KG1 (cell line): ENCODE measurements around the gene DDOST.
"Not testable (repeated sequence)": the region's sequence is repeated elsewhere in the genome, so short reads cannot be mapped to it uniquely, and the experiment has no call there.

Experiments used
- DNase-seq: peaks from one replicate; lab custom pipeline; 2025; lab: John Stamatoyannopoulos, UW

The DDOST gene

DNA sequence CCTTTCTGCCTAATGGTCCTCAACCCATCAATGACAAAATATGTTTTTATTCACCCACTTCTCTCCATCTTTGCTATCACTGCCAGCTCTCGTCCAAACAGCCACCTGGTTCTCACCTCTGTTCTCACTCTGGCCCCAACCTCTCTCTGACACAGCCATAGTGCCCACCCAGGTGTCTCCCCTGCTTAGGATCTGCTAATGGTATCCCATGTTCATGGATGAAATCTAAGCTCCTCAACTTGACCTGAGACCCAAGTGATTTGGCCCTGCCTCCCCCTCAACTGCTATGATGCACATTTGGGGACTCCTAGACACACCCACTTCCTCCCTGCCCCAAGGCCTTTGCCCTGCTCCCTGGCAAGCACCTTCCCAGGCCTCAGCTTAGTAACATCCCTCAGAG, 30.7 kb upstream of the DDOST start:
- no peak for DNase-seq

DNA sequence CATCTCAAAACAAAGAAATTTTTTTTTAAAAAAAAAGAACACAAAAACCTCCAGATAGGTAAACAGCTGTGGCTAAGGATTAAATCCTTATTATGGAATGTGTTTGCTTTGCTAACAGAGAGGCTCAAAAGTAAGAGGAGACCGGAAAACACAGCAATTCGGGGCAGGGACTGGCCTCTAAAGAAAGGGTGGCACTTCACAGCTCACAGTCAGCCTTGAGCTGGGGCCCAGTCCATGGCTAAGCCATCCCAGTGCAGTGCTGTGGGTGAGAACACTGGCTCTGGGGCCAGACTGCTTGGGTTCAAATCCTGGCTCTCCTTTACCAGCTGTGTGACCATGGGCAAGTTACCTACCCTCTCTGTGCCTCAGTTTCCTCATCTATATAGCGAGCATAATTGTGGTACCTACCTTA, 28.5 kb upstream of the DDOST start:
- no peak for DNase-seq

DNA sequence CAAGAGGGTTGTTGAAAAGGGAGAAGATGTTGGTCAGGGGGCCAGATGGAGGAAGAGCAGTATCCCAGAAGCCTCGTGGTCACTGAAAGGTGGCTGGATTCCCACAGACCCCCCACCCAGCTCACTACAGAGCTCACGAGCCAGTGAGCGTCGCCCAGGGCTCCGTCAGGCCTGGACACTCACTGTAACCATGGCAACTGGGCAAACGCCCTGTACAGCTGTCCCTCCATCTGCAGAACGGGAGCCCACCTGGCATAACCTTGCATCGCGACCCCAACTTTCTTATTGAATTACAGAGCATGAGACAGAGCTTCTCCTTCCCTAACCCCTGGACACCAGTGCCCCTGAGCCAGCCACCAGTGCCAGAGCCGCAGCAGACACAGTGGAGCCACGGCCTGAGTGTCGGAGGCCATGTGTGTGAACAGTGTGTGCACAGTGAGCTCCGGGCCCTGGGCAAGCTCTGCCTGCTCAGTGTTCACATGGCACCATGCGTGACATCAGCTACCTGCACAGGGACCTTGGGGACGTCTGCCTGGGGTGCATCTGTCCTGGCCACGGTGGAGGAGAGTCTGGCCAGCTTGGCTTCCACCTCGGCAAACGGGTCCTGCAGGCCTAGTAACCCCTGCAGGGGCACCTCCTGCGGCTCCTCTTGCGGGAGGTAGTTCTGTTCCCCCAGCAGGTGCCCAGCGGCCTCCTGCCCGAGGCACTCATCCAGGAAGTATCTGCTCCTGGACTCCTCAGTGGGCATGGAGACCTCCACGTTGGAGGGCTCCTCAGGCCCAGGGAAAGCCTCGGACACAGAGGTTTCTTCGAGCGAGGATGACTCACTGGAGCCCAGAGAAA, 25.9 kb upstream of the DDOST start:
- no peak for DNase-seq

DNA sequence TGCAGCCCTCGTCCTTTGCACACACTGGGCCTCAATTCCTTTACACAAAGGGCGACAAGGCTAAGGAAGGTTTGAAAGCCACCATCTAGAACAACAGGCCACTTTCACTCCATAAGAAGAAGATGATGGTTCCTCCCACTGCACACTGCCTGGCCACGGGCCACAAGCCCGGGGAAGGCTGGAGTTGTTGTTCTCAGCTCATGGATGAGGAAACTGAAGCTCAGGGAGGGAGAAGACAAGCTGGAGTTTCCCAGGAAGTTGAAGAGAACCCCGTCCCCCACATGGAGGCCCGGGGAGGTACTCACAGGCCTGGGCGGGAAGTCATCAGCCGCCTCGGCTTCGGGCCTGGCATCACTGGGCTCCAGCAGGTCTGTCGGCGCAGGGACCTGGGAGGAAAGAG, 24.6 kb upstream of the DDOST start:
- no peak for DNase-seq

DNA sequence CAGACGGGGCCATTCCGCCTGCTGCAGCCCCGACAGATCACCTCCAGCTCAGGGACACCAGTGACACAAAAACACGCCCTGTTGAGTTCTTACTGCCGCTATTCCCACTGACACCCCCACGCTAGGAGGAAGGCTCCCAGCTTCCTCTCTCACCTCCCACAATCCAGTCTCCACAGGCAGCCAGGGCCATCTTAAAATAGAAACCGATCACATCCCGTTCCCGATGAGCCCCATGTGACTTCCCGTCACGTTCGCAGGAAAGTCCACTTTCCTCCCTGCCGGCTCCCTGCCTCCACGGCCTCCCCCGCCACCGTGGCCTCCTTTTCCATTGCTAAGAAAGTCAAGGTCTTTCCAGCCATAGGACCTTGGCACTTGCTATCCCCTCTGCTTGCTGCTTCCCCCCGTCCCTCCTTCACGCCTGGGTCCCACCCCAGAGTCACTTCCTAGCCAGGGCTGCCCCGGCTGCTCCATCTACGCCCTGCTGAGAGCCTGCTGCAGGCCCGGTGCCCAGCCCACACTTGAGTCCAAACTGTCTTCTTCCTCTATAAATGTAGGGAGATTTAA, 24.0 kb upstream of the DDOST start:
- no peak for DNase-seq

DNA sequence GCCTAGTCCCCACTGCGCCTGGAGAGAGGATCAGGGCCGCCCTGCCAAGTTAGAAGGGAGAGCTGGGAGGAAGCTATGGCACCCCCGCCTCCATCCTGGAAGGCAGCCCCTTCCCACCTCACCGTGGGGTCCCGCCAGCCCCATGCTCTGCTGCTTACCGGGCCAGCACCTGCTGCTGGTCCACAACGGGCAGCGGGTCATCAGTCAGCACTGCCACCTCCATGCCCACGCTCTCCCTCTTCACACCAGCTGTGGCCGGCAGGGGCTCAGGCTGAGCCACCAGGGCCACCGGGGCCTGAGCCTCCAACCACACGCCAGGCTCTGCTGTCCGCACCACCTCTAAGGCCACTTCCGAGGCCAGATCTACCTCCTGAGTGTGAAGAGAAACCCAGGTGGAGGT, 23.5 kb upstream of the DDOST start:
- no peak for DNase-seq

DNA sequence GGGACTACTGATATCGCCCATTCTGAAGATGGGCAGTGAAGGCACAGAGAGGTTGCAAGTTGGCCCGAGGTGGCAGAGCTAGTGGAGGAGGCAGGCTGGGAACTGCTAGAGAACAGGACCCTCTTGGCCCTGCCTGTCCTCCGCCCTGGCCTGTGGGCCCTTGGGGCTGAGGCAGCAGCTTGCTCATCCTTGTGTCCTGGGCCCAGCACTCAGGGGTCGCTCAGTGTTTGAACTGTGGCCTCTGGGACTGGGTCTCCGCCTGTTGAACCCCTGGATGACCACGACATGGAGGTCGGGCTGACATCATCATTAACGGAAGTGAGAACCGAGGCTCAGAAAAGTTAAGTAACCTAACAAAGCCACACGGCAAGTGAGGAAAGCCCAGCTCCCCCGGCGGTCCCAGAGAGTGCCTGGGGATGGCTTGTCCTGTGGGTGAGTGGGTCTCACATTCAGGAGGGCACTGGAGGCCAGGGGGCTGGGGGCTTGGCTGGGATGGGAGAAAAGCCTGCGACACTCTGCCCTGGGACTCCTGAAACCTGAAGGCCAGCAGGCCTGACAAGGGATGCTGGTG, 23.0 kb upstream of the DDOST start:
- DNase-seq: no peak

DNA sequence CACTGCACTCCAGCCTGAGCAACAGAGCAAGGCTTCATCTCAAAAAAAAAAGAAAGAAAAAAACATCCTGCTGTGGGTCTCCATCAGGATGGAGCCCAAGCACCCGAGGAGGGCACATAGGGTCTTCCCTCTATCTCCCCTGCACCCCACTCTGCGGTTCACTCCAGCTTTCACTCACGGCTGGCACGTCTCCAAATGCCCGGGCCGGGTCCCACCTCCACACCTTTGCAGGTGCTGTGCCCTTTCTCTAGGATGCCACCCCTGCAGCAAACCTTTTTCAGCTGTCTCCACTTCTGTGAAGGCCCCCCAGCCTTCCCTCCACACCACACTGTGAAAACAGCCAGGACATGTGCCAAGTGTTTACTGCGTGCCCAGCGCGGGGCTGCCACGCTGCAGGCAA, 22.4 kb upstream of the DDOST start:
- no peak for DNase-seq

DNA sequence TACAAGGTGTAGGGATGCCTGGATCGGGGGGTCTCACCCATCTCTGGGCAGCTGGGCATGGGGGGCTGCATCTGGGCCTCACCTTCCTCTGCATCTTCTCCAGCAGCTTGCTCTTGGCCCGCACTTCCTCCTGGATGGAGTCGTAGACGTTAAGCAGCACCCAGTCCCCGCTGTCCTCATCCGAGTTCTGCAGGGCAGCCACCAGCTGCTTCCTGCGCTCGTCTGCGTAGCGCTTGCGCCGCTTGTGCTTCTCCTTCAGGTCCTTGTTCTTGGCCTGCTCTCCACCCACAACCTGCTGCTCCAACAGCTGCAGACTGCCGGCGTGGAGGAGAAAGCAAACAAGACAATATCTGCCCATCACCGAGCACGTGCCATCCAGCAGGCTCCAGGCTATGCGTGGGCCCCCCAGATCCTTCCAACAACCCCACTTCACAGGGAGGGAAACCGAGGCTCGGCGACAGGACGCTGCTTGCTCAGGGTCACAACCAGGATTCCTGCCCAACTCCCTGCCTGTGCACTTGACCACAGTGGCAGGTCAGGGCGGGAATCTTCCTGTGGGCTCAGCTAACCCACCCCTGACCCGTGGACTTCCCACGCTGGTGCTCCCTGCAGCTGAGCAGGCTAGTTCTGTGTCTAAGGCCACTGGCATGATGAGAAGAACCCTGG, 21.5 kb upstream of the DDOST start:
- no peak for DNase-seq

DNA sequence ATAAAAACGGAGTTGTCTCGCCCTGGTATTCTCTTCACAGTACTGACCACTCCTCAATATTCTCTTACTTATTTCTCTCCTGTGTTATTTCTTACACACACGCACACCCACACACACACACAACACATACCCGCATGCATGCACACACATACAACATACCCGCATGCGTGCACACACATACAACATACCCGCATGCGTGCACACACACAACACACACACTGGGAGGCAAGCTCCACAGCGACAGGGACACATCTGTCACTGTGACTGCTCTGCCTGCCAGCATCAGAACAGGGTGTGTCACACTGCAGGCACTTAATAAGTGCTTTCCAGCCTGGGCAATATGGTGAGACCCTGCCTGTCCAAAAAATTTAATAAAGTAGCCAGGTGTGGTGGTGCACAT, 20.8 kb upstream of the DDOST start:
- DNase-seq: no peak

DNA sequence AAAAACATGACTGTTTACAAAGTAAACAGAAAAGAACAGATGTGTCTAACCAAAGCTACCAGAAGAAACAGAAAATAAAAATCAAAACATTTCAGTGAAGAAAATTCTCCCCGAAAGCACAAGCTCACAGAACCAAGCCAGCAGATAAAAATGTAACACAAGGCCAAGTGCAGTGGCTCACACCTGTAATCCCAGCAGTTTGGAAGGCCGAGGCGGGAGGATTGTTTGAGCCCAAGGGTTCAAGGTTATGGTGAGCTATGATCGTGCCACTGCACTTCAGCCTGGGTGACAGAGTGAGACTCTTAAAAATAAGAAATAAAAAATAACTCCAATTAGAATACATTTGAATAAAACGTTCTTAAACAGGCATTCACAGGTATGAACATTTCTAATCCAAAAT, 19.1 kb upstream of the DDOST start:
- no peak for DNase-seq

DNA sequence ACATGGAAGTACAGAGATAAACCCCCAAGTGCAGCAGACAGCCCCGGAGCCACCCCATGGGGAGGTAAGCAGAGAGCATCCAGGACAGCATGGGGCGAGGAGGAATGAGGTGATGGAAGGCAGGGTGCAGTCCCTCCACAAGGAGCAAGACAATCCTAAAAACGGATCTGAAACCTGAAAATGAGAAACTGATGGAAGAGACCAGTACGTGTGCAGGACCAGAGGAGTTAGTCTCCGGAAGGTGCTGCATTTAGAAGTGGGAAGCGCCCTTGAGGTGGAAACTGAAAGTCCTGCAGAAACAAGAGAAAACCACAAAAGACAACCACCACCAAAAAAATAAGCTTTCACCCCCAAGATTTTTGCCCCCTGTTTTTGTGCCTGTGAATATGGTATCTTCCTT, 17.4 kb upstream of the DDOST start:
- no peak for DNase-seq

DNA sequence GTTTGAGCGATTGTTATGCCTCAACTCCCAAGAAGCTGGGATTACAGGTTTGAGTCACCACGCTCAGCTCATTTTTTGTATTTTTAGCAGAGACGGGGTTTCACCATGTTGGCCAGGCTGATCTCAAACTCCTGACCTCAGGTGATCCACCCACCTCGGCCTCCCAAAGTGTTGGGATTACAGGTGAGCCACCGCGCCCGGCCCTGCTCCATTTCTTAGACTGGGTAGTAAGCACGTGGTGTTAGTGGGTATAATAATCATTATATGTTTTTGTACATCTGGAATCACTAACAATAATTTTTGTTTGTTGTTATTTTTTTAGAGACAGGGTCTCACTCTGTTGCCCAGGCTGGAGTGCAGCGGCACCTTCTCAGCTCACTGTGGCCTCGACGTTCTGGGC, 12.5 kb upstream of the DDOST start:
- not testable (repeated sequence) for DNase-seq

DNA sequence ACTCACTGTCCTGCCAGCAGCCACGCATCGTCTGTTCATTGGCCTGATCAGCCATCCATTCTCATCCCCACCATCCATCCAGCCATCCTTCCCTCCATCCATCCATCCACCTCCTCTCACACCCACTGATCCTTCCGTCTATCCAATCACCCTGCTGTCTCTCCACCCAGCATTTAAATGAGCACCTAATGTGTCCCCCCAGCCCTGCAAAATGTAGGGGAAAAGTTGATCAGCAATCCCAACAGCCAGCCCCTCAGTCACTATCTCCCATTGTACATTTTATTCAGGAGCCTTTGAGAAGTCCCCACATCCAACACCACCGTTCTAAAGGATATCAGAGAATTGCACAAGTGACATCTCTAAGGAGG, 11.1 kb upstream of the DDOST start:
- no peak for DNase-seq

DNA sequence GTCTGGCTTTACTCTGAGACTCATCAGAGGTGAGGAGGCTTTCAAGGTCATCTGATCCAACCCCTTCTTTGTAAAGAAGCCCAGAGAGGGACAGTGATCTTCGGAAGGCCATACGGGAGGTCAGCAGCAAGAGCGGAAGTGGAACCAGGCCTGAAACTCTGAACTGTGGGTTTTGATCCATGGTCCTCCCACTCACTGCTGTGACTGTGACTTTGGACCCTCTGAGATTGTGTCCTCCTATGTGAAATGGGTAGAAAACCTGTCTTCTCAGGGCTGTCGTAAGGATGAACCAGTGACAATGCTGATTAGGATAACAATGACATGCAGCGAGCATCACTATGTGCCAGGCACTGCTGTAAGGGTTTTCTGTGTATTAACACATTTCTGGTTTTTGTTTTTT, 9.8 kb upstream of the DDOST start:
- DNase-seq: no peak

DNA sequence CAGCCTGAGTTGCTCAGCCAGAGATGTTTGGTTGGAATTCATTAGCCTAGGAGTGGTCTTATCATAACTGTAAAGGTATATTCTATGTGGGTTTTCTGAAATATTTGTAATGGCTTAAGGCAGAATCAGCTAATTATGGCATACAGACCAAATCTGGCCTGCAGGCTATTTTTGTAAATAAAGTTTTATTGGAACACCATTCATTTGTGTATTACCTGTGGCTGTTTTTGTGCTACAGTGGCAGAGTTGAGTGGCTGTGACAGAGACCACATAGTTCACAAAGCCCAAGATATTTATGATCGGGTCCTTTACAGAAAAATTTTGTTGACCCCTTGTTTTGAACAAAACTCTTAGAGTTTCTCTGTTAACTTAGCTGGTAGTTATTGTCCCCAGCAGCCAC, 7.4 kb upstream of the DDOST start:
- no peak for DNase-seq

DNA sequence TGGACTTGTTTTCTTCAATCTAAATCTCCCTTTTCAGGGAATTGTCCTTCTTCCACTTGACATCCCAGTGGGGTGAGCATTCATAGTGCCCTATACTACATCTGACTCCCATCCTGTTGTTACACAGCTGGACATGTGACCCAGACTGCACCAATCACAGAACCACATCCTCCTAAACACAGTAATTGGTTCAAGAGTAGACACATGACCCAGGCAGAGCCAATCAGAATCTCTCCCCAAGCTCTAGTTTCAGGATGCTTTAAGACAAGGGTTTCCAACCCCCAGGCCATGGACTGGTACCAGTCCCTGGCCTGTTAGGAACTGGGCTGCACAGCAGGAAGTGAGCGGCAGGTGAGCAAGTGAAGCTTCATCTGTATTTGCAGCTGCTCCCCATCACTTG, 5.6 kb upstream of the DDOST start:
- DNase-seq: no peak

DNA sequence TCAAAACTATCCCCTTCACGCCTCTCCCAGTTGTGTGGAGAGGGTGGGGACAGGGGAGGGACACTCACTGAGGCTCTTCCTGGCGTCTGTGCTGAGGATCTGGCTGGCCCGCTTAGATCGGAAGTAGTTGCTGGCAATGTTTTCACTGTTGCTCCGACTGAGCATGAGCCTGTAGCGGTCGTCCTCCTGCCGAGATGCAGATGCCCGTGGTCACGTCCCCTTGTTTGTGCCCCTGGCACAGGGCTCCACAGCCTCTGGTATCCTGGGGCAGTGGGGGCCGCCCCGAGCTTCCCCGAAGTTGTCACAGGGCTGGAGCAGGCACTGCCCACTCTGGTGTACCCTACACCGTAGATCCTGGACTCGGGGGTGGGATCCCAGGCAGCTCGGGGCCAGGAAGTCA, 5.0 kb upstream of the DDOST start:
- DNase-seq: no peak

DNA sequence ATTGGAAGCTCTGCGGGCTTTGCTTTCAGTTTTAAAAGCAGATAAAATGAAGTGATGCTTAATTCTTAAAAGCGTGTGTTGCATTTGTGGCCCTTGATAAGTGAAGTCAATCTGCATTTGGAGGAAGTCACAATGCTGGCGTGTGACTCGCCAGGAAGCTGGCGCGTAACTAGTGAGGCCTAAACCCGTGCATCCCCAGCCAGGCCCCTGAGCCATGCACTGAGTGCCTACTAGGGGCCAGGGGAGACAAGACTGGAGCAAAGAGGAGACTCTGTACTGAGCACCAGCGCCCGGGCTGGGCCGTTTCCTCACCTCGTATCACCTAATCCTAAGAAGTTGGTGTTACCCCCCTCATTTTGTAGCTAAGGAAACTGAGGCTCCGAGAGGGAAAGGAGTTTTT, 4.6 kb upstream of the DDOST start:
- no peak for DNase-seq

DNA sequence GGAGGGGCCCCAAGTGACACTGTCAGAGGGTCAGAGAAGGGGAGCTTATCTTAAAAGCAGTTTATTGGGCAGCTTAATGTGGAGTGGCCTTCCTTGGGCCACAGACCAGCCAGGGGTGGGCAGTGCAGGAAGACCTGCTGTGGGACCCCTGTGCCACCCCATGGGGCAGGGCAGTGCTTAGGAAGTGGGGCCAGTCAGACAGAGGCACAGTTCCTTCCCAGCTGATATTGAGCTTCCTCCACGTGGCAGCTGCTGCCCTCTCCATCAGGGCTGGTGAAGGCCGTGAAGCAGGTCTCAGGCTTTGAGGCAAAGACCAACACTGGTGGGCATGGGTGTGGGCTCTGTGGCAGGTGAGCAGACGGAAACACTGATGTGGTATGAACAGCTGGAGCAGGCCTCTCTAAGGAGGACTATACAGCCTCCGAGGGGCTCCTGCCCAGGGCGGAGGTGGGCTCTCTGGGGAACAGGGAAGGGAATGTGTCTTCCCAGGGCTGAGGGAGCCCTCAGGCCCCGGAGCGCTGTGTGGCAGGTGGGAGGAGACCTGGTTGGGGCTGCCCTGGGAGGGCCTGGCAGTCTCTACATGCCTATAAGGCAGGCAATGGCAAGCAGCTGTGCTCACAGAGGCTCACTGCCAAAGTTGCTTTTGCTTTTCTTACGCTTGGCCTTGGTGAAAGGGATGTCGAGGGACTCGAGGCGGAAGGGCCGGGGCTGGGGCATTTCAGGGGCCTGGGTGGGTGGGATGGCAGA, 3.0 kb upstream of the DDOST start:
- DNase-seq: no peak

DNA sequence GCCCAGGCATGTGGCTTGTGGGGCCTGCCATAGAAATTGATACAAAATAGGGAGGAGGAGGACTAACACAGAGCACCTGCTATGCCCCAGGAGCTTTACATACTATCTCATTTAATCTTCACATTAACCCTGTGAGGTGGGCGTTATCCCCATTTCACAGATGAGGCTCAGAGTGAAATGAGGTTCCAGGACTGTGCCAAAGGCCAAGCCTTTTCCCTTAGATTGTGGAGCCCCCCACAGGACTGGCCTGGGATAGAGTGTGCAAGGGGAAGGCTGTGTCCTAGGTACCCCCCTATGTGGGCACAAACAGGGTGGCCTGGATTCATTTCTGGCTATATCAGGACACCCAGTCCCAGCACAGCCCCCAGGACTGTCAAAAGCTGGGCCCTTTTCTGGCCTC, 2.2 kb upstream of the DDOST start:
- DNase-seq: no peak

DNA sequence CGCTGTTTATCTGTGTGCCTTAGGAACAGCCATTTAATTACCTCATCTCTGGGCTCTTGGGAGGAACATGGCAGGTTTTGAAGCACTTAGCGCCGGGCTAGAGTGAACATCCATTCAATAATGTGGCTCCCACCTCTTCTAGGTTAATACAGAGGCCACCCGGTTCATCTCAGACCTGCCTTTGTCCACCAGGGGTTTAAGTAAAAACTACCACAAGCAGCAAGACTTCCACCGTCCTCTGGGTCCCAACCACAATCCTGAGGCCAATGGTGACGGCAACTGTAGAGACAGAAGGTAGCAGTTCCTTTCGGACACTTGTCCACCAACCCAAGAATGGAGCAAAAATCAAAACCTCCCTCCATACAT, 924 bp upstream of the DDOST start:
- DNase-seq: no peak

DNA sequence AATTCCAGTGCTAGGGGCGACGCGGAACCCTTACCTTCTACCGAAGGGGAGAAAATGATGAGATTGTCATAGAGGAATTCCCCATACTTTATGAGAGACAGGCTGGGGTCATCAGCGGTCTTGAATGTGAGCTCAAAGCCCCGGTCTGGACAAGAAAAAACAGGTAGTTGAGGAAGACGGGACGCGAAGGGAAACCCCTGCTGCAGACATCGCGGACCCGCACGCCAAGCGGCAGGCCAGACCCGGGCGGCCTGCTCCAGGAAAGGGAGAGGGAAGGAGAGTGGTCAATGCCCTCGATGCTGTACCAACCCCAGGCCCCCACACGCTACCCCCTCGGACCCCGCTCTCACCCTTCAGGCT, 342 bp downstream of the DDOST start:
- no peak for DNase-seq
